ENCODE results near the gene CUL2. TPM values are rescaled to one million over a fixed set of nuclear protein-coding genes. Genes with fewer than 3 reads are reported as not detected.

The CUL2 gene
- total and polyA plus RNA-seq, 2 of the 4 experiments (the other 2 are of a cell fraction), result 18.9 to 36.6 TPM

GRCh38 chr10:35127289-35127891, 37.2 kb upstream of the CUL2 start (continued):
- TF ChIP-seq CEBPB (IDR thresholded peaks at IDR 0.05; ENCODE audit: low read depth, low read length) (no peak), MAFK (IDR thresholded peaks at IDR 0.05; ENCODE audit: low read depth, low read length) (no peak)

GRCh38 chr10:35126530-35127288, 36.6 kb upstream of the CUL2 start, which contains the start of gene CREM:
TSS of gene CREM (plus strand) at chr10:35126846. CDS start at chr10:35137836, 10,990 bp downstream.
- Histone ChIP-seq H3K4ac (ENCODE audit: low read depth, low read length) (peak within 1 kb of the TSS; percentile 89), H3K18ac (ENCODE audit: low read depth, low read length) (peak within 1 kb of the TSS; percentile 76), H3K4me2 (ENCODE audit: low read depth, low read length) (peak within 1 kb of the TSS; percentile 91), H2BK120ac (ENCODE audit: low read depth, low read length) (peak within 1 kb of the TSS; percentile 28; the same call in 1 of the 2 replicates), H2BK5ac (ENCODE audit: low read depth, low read length, poor library complexity, severe bottlenecking) (peak within 1 kb of the TSS; percentile 76), H3K4me1 (ENCODE audit: control insufficient read depth, insufficient read depth, low read length) (peaks cover 3% of the 10 kb centered on the region), H2BK20ac (ENCODE audit: low read depth, low read length) (peak within 1 kb of the TSS; percentile 26; the same call in 1 of the 2 replicates), H3K9me3 (ENCODE audit: control insufficient read depth, insufficient read depth, low read length) (no peaks in the 10 kb centered on the region), H3K23ac (ENCODE audit: low read depth, low read length) (peak within 1 kb of the TSS; percentile 90), H3K36me3 (ENCODE audit: control insufficient read depth, insufficient read depth, low read length) (no peaks in the 10 kb centered on the region), H3K79me1 (ENCODE audit: low read depth in 1 of 2, low read length in 2 of 2) (peaks cover 9 to 22% of the 10 kb centered on the region in 2 experiments), H3K27ac (ENCODE audit: insufficient read depth, low read length) (peak within 1 kb of the TSS; percentile 96), H3K56ac (ENCODE audit: extremely low read depth, insufficient read depth, low read length) (peak within 1 kb of the TSS; percentile 95), H3K27me3 (ENCODE audit: control insufficient read depth, insufficient read depth, low read length) (no peaks in the 10 kb centered on the region), H2AK9ac (replicated peaks; ENCODE audit: low read depth, low read length, poor library complexity) (peak within 1 kb of the TSS; percentile 91), H2BK15ac (ENCODE audit: low read depth, low read length) (peak within 1 kb of the TSS; percentile 48; the same call in 2 of the 3 replicates), H3K4me3 (ENCODE audit: insufficient read depth, low read depth, low read length) (peak within 1 kb of the TSS; percentile 95), H3K9ac (ENCODE audit: low read depth, low read length) (peak within 1 kb of the TSS; percentile 97), H2AFZ (replicated peaks; ENCODE audit: low read length, poor library complexity) (peak within 1 kb of the TSS; percentile 100), H2AK5ac (ENCODE audit: low read depth, low read length) (peak within 1 kb of the TSS; percentile 83), H4K8ac (ENCODE audit: low read depth in 2 of 2, low read length in 2 of 2) (peak within 1 kb of the TSS; percentile 92 to 99), H3K9me1 (ENCODE audit: insufficient read depth, low read length) (no peaks in the 10 kb centered on the region; the same call in 1 of the 2 replicates), H4K5ac (ENCODE audit: low read depth, low read length) (peak within 1 kb of the TSS; percentile 86), H4K20me1 (ENCODE audit: insufficient read depth, low read length) (no peaks in the 10 kb centered on the region), H3K14ac (replicated peaks; ENCODE audit: low read depth, low read length) (peak within 1 kb of the TSS; percentile 84), H4K91ac (ENCODE audit: insufficient read depth, low read depth, low read length) (peak within 1 kb of the TSS; percentile 91)
- ChIA-PET POLR2A (ENCODE audit: unreplicated experiment) (interaction anchor here (0.6 to 1.1 kb wide), 5 partner anchors 26 to 171 kb away, joined by 3 to 9 read pairs (median 4); no protein-coding TSS in a partner anchor), CTCF (interaction anchor here (0.6 to 1.8 kb wide), 10 partner anchors 8 to 1728 kb away, joined by 3 to 11 read pairs (median 4); no protein-coding TSS in a partner anchor)
- peak; percentile 97 for DNase-seq
- WGBS, 2 experiments (ENCODE audit: extremely low coverage in 2 of 2, insufficient read length in 1 of 2), result 0% methylated on average over 19 of the region's 80 CpGs; no CpG with 5 or more reads in 1 of the 2 experiments
- in situ Hi-C loops (cut with MboI; ENCODE audit: low sequenced_read_pairs) (no loop called here), intact Hi-C loops (cut with micrococcal nuclease) (loop anchor here (1.0 to 10.0 kb wide), 4 partner anchors 69 to 1758 kb away; no protein-coding TSS in a partner anchor), dilution Hi-C loops (cut with HindIII; ENCODE audit: low sequenced_read_pairs, unreplicated experiment) (no loop called here)
- ATAC-seq (ENCODE audit: low read depth), result peak; percentile 93
- BruUV-seq (replicated peaks), result no TSS peak
- TF ChIP-seq FOS (IDR thresholded peaks at IDR 0.05; ENCODE audit: low read depth, low read length) (no peak), BHLHE40 (IDR thresholded peaks at IDR 0.05; ENCODE audit: low read depth, low read length) (peak; percentile 93), RCOR1 (IDR thresholded peaks at IDR 0.05; ENCODE audit: insufficient replicate concordance, low read length) (no peak), MAZ (IDR thresholded peaks at IDR 0.05; ENCODE audit: borderline replicate concordance, low read depth, low read length) (peak; percentile 55; the same call in 1 of the 2 replicates), NFE2L2 (IDR thresholded peaks at IDR 0.05; ENCODE audit: low read depth, low read length) (no peak), ELK1 (IDR thresholded peaks at IDR 0.05; ENCODE audit: borderline replicate concordance, low read depth, low read length) (no peak), CEBPB (IDR thresholded peaks at IDR 0.05; ENCODE audit: low read depth, low read length) (no peak), MXI1 (IDR thresholded peaks at IDR 0.05; ENCODE audit: borderline replicate concordance, low read depth, low read length) (no peak), MAFK (IDR thresholded peaks at IDR 0.05; ENCODE audit: low read depth, low read length) (no peak), RFX5 (IDR thresholded peaks at IDR 0.05; ENCODE audit: low read depth, low read length) (no peak), CHD1 (IDR thresholded peaks at IDR 0.05; ENCODE audit: low read depth, low read length) (0 out of 2 replicates have a peak, but pooled peaks have one; percentile 52), RAD21 (IDR thresholded peaks at IDR 0.05; ENCODE audit: low read length) (peak; percentile 49), POLR2A (IDR thresholded peaks at IDR 0.05; ENCODE audit: low read depth, low read length) (peak; percentile 97)

Data from IMR-90 (cell line).